Neural crest cell (in vitro differentiated cells): ENCODE data around the gene GJC1. TPM values are rescaled to one million over a fixed set of nuclear protein-coding genes. Genes with fewer than 3 reads are reported as not detected.
"Not testable (repeated sequence)": the region's sequence is repeated elsewhere in the genome, so short reads cannot be mapped to it uniquely, and the experiment has no call there.

Source experiments
- DNase-seq: peaks from one replicate; pipeline ENCODE4 v3.0.0; 2021; ENCODE audit warnings: low read depth, mixed read lengths, low spot score
- H3K27ac Mint-ChIP-seq: one replicate; pipeline ENCODE4 v1.8.0; 2021; ENCODE audit warnings: mild to moderate bottlenecking, mixed read lengths; ENCODE audit not compliant: unreplicated experiment
- H3K27me3 Mint-ChIP-seq: 2 replicates; pipeline ENCODE4 v1.8.0; 2021; ENCODE audit warnings: low read depth, mild to moderate bottlenecking, mixed read lengths
- H3K36me3 Mint-ChIP-seq: 2 replicates; pipeline ENCODE4 v1.8.0; 2021; ENCODE audit warnings: low read depth, mild to moderate bottlenecking, mixed read lengths
- H3K4me1 Mint-ChIP-seq: 2 replicates; pipeline ENCODE4 v1.8.0; 2021; ENCODE audit warnings: mixed read lengths
- H3K4me3 Mint-ChIP-seq: one replicate; pipeline ENCODE4 v1.8.0; 2021; ENCODE audit warnings: mild to moderate bottlenecking, mixed read lengths
- H3K9me3 Mint-ChIP-seq: 2 replicates; pipeline ENCODE4 v1.8.0; 2021; ENCODE audit warnings: mixed read lengths
- CTCF ChIP-seq: fragments of 200-600 bp; sonication (generic); conservative IDR thresholded peaks from 2 replicates; pipeline ENCODE4 v1.5.0; 2021; ENCODE audit warnings: antibody characterized with exemption, mild to moderate bottlenecking
- total RNA-seq: library from RNA; stranded (reverse); gene quantifications from 2 replicates; pipeline ENCODE4 v1.2.1, GENCODE V29; 2021

Gene GJC1
- total RNA-seq, 1 donor from 2014 or later = 145 TPM

- TF ChIP-seq CTCF = no peak
- H3K27ac Mint-ChIP-seq = peak overlapping the region; percentile 19
- H3K4me3 Mint-ChIP-seq = peak overlapping the region; percentile 98
- H3K4me1 Mint-ChIP-seq = peaks cover 48% of the 10 kb centered on the region
- no peaks in the 10 kb centered on the region for H3K27me3 Mint-ChIP-seq
- no peak for DNase-seq
- no peaks in the 10 kb centered on the region for H3K9me3 Mint-ChIP-seq
- no peaks in the 10 kb centered on the region for H3K36me3 Mint-ChIP-seq
Observed at GRCh38 chr17:44831371-44831770, 1.3 kb upstream of the GJC1 start.

- no peaks in the 10 kb centered on the region for H3K36me3 Mint-ChIP-seq
- no peaks in the 10 kb centered on the region for H3K27me3 Mint-ChIP-seq
- H3K9me3 Mint-ChIP-seq = no peaks in the 10 kb centered on the region
- H3K4me1 Mint-ChIP-seq = peaks cover 48% of the 10 kb centered on the region
- DNase-seq = peak; percentile 44
- no peak for TF ChIP-seq CTCF
- H3K4me3 Mint-ChIP-seq = peak overlapping the region; percentile 98
- peak overlapping the region; percentile 84 for H3K27ac Mint-ChIP-seq
Observed at GRCh38 chr17:44830359-44831288, 537 bp upstream of the GJC1 start.

- Mint-ChIP-seq H3K4me1 (peaks cover 48% of the 10 kb centered on the region), H3K27ac (peak overlapping the region; percentile 99), H3K9me3 (no peaks in the 10 kb centered on the region), H3K4me3 (peak overlapping the region; percentile 98), H3K36me3 (no peaks in the 10 kb centered on the region), H3K27me3 (no peaks in the 10 kb centered on the region)
- DNase-seq = no peak
- TF ChIP-seq CTCF = no peak
Observed at GRCh38 chr17:44828919-44829522, 1.1 kb downstream of the GJC1 start.

GRCh38 chr17:44827863-44828262 is 2.2 kb downstream of the GJC1 start:
- Mint-ChIP-seq H3K36me3 (no peaks in the 10 kb centered on the region), H3K4me1 (peaks cover 48% of the 10 kb centered on the region), H3K9me3 (no peaks in the 10 kb centered on the region), H3K4me3 (peak overlapping the region; percentile 98), H3K27me3 (no peaks in the 10 kb centered on the region), H3K27ac (no peak overlapping the region)
- no peak for TF ChIP-seq CTCF
- no peak for DNase-seq

GRCh38 chr17:44826123-44826790 is 3.8 kb downstream of the GJC1 start:
- Mint-ChIP-seq H3K36me3 (no peaks in the 10 kb centered on the region), H3K4me3 (peak overlapping the region; percentile 41), H3K27ac (no peak overlapping the region), H3K27me3 (no peaks in the 10 kb centered on the region), H3K9me3 (no peaks in the 10 kb centered on the region), H3K4me1 (peaks cover 40% of the 10 kb centered on the region)
- no peak for TF ChIP-seq CTCF
- no peak for DNase-seq

GRCh38 chr17:44825236-44825635 is 4.9 kb downstream of the GJC1 start:
- not testable (repeated sequence) for H3K4me3 Mint-ChIP-seq, H3K27ac Mint-ChIP-seq, H3K36me3 Mint-ChIP-seq, DNase-seq, H3K9me3 Mint-ChIP-seq, H3K27me3 Mint-ChIP-seq
- peaks cover 41% of the 10 kb centered on the region for H3K4me1 Mint-ChIP-seq
